HG03442 (cell line): ENCODE measurements around the gene FLNC.

Source experiments
- ATAC-seq: cut with Tn5 transposase; IDR thresholded peaks from one replicate; pipeline ENCODE4 v1.9.1; 2021; ENCODE audit warnings: mild to moderate bottlenecking, moderate library complexity; ENCODE audit not compliant: unreplicated experiment

The FLNC gene

GRCh38 chr7:128859232-128860157 lies 29.3 kb downstream of the FLNC start:
- ATAC-seq: no peak

GRCh38 chr7:128860158-128861073 lies 30.2 kb downstream of the FLNC start:
- ATAC-seq: no peak

- ATAC-seq: no peak
Measured at GRCh38 chr7:128861957-128862570, 31.9 kb downstream of the FLNC start.

- ATAC-seq: peak; percentile 77
Measured at GRCh38 chr7:128862571-128863432, 32.6 kb downstream of the FLNC start, which contains the start of gene ATP6V1F. Gene ATP6V1F, plus strand, starts transcription at chr7:128862856. Its CDS starts 49 bp downstream, at chr7:128862905.

GRCh38 chr7:128863433-128863989 lies 33.3 kb downstream of the FLNC start:
- peak; percentile 37 for ATAC-seq

- ATAC-seq: no peak
Measured at GRCh38 chr7:128865303-128865702, 35.1 kb downstream of the FLNC start.

- ATAC-seq: no peak
Measured at GRCh38 chr7:128865996-128866877, 36.0 kb downstream of the FLNC start.

GRCh38 chr7:128867241-128867640 lies 37.0 kb downstream of the FLNC start:
- ATAC-seq: no peak

GRCh38 chr7:128867842-128868623 lies 37.8 kb downstream of the FLNC start:
- no peak for ATAC-seq

GRCh38 chr7:128868624-128869137 lies 38.5 kb downstream of the FLNC start:
- no peak for ATAC-seq

- peak; percentile 65 for ATAC-seq
Measured at GRCh38 chr7:128869138-128869943, 39.1 kb downstream of the FLNC start.

GRCh38 chr7:128869944-128870285 lies 39.7 kb downstream of the FLNC start:
- ATAC-seq: peak; percentile 12

- no peak for ATAC-seq
Measured at GRCh38 chr7:128871050-128871449, 40.8 kb downstream of the FLNC start.

GRCh38 chr7:128872394-128872824 lies 42.2 kb downstream of the FLNC start:
- ATAC-seq: no peak

- no peak for ATAC-seq
Measured at GRCh38 chr7:128873234-128873633, 43.0 kb downstream of the FLNC start.

GRCh38 chr7:128874140-128875031 lies 44.2 kb downstream of the FLNC start:
- no peak for ATAC-seq
